GM21576 (cell line): Measurements from ENCODE around the gene DCUN1D2.

Experiments
- ATAC-seq: cut with Tn5 transposase; IDR thresholded peaks from one replicate; pipeline ENCODE4 v1.9.1; 2021; ENCODE audit warnings: mild to moderate bottlenecking, moderate library complexity; ENCODE audit not compliant: unreplicated experiment

The DCUN1D2 gene

DNA sequence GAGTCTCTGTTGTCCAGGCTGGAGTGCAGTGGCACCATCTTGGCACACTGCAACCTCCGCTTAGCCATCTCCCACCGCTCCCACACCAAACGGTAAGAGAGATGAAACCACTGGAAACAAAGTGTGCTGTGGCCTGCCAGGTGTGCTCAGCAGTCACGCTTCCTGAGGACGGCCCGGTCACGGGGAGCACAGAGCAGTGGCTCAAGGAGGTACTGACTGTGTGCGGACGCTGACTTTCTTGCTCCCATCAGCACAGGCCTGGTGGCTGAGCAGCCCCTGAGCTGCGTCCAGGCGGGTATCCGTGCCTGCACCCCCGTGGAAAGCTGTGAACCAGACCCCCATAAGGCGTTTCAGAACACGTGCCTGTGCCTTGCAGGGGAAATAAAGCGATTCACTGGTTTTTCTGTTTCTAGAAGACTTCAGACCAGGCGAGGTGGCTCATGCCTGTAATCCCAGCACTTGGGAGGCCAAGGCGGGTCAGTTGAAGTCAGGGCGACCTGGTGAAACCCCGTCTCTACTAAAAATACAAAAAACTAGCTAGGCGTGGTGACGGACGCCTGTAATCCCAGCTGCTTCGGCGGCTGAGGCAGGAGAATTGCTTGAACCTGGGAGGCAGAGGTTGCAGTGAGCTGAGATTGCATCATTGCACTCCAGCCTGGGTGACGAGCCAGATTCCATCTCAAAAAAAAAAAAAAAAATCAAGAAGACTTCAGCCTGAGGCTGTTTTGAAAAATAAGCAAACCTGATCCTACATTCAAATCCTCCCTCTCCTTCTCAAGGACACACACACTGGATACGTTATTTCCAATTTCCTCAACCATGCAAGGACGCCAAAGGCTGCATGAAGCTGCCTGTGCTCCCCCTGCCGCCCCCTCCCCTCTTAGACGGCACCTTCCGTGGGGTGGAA lies 62.7 kb downstream of the DCUN1D2 start:
- no peak for ATAC-seq

DNA sequence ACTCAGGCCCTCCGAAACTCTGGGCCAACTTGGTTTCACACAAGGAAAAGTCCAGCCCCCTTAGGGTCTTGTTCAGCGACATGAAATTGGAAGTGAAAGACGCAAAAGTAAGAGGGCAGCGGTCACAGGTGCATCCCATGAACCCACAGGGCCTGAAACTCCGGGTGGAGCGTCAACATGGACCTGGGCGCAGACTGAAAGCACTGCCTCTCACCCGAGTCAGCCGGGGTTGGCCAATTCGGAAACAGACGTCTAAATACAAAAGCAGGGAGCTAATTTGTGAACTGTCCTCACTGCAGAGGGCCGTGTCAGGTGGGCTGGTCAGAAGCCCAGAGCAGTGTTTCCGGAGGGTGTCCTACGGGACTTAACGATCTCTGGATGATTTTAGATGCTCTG lies 63.9 kb downstream of the DCUN1D2 start:
- no peak for ATAC-seq

DNA sequence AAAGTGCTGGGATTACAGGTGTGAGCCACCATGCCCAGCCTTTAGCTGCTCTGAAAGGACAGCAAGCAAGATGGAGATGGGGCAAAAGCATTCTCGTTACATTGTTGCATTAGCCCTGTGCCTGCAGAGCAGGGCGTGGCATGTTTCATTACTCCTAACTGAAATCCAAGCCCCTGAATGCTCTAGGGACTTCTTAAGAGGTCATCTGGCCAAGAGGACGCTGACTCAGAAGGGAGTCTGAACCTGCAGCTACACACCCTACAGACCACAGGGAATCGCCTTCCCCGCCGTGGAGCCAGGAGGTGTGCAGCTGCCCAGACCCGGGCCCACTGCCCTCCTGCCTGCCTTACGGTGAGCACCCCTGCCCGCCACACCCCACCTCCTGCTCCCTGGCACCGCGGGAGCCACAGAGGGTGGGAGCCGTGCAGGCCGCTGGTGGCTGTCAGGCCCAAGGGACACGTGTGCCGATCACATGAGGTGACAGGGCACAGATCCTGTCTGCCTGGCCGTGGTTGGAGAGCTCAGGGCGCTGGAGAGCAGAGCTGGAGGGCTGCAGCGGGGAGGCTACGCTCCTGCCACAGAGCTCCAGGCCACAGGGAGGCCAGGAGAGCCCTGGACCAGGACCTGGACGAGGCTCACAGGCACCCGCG lies 64.4 kb downstream of the DCUN1D2 start:
- no peak for ATAC-seq

DNA sequence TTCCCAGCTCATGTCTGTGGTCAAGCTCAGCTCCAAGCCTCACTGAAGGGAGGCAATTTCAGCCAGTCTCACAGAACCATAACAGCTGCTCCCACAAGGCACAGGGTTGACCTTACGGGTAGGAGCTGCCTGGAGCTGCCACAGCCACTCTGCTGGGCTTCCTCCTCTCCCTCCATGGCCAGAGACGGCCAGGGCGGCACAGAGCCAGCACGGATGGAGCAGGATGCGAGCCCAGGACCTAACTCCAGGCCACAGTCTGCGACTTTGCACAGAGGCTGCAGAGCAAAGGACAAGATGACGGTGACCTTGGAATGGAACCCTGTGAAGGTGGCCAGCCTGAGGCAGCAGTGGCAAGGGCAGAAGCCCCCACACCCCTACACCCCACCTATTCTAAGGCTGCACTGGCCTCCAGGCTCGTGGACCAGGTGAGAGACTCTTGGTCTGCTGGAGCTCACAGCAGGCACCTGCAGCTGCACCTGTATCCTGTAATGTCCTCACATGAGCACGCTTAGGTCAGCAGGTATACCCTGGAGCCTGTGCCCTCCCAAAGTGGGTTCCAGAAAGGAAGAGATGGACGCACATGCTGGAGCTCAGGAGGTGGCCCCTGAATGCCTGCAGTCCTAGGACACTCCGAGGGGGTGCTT lies 66.9 kb downstream of the DCUN1D2 start:
- ATAC-seq = no peak

DNA sequence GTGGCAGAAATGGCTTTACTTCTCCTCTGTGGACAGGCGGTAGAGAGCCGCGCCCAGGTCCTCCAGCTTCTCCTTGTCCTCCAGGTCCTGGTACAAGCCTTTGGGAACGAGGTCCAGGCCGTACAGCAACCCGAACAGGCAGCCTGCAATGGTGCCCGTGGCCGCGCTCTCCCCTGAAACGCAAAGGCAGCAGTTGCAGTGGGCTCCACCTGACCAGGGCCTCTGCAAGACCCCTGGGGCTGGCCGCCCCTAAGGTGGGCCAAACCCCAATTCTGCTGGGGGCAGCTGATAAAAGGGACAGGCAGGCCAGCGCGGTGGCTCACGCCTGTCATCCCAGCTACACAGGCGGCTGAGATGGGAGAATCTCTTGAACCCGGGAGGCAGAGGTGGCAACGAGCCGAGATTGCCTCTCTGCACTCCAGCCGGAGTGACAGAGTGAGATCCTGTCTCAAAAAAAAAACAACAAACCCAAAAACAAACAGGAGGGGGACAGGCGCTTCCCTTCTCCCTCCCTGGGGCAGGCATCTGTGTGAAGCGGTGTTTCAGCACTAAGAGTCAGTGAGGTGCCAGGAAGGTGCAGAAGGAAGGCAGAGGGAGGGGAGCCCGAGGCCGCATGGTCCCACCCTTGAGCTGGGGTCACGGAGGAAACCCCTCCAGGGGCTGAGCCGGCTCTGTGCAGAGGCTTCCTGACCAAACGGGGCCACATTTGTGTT lies 67.5 kb downstream of the DCUN1D2 start:
- no peak for ATAC-seq

DNA sequence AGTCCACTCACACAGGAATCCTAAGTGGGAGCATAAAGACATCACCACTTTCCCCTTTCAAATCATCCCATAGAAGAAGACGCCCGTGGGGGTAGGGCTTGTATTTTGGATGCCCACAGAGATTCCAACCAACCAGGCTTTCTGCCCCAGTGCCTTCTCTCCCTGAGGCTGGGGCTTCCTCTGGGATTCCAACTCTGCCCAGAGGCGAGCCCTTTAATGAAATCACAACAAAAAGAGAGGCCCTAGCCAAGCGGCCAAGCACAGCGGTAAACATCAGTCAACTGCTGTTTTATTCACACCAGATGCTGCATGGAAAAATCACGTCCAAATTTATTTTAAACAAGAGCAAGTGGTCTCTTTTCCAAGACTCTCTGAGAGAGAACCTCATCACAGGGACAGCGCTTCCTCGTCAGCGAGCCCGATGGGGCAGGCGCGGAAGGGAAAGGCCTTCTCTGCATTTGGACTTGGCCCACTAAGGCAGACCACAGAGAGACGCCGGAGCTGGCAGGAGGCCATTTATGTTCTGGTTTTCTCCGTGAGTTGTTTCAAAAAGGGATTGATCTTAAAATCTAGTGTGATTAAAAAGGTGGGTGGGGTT lies 68.7 kb downstream of the DCUN1D2 start:
- no peak for ATAC-seq

DNA sequence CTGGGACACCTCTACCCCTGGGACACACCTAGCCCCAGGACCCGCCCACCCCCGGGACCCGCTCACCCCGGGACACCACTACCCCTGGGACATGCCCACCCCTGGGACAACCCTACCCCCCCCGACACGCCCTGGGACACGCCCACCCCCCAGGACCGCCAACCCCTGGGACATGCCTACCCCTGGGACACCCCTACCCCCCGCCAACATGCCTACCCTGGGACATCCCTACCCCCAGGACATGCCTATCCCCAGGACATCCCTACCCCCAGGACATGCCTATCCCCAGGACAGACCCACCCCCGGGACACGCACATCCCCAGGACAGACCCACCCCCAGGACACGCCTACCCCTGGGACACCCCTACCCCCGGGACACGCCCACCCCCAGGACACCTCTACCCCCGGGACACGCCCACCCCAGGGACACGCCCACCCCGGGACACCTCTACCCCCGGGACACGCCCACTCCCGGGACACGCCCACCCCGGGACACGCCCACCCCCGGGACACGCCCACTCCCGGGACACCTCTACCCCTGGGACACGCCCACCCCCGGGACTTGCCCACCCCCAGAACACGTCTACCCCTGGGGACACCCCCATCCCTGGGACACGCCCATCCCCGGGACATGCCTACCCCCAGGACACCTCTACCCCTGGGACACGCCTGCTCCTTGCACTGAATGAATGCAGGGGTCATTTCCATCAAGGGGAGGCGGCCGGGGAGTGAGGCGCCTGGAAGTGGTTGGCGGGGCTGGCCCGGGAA lies 69.5 kb downstream of the DCUN1D2 start:
- no peak for ATAC-seq

DNA sequence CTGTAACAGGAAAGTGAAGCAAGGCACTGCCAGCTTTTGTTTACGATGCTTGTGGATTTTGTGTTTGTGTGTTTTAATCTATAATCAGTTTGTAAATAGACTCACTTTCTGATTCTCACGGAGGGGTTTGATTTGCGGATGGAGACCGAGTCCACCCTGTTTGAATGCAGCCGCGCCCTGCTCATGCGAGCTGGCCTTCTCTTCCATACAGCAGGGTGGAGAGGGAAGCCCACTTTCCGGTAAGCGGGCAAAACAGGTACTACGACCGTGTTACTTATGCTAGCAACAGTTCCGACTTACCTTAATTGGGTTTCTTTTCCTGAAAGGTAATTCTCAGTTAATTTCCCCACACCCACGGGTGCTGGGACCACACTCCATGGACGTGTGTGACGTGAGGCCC lies 70.3 kb downstream of the DCUN1D2 start:
- no peak for ATAC-seq

DNA sequence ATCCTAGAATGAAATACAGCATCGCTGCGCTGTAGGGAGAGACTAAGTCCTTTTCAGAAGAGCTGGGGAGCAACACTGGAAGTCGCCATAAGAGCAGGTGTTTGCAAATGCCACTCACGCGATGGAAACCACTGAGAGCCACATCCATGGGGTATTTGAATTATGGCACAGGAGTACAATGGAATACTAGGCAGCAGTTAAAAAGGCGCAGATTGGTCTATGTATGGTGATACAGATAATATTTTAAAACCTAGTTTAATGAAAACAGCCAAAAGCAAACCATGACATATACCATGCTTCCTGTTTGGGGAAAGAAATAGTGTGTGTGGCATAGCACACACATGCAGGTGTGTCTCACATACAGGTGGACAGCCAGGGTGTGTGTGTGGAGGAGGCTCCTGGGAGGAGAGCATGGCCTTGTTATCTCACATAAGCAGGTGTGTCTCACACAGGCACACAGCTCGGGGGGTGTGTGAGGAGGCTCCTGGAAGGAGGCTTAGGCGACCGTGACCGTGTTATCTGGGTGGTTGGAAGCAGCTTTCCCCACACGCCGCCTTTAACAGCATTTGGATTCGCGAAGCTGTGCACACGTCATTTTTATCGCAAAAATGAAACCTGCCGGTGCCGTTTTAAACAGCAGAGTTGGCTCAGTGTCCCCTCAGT lies 70.8 kb downstream of the DCUN1D2 start:
- ATAC-seq = no peak

DNA sequence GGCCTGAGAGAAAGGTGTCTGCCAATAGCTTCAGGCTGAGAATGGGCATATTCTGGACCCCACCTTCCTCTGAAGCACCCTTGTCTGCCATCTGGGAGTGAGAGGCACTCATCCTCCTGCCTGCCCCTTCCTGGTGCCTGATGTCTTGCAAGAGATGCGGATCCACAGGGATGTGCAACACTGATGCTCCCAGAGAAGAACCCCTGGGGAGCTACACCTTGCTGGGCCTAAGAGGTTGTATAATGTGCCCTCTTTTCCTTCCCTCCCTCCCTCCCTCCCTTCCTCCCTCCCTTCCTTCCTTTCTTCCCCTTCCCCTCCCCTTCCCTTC lies 71.8 kb downstream of the DCUN1D2 start:
- ATAC-seq = no peak

DNA sequence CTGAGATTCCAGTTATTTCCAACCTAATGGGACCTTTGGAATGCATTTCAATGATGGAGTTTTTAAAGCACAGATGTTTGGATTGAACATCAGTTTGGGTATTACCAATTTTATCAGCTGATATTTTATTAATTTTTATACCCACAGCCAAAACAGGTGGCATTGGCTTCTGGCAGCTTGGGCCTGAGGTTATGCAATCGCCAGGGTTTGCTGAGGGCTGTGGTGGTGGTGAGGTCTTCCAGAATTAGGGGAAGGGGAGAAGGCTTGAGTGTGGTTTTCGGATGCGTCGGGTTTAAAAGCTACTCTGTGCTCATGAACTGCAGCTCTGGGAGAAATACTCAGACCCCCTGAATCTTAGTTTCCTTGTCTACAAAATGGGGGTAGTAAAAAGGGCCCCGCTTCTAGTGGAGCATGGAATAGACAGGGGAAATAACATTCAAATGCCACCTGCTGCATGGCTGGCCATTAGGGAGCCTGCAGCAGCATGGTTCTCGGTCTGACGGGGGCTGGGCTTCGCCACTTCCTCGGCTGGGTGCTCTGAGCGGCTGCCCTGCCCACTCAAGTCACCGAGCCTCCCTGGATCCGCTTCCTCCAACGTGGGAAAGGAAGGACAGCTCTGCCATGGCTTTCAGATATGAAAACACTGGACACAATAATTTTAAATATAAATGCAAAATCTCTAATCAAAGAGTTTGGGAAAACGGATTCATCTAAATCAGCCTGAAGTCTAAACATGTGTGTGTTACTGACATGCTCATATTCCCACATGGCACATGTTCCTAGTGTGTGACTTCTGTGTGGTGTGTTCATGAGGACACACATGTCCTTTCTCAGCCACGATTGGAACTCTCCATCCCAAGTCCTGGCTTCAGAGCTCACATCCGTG lies 72.4 kb downstream of the DCUN1D2 start:
- ATAC-seq = no peak

DNA sequence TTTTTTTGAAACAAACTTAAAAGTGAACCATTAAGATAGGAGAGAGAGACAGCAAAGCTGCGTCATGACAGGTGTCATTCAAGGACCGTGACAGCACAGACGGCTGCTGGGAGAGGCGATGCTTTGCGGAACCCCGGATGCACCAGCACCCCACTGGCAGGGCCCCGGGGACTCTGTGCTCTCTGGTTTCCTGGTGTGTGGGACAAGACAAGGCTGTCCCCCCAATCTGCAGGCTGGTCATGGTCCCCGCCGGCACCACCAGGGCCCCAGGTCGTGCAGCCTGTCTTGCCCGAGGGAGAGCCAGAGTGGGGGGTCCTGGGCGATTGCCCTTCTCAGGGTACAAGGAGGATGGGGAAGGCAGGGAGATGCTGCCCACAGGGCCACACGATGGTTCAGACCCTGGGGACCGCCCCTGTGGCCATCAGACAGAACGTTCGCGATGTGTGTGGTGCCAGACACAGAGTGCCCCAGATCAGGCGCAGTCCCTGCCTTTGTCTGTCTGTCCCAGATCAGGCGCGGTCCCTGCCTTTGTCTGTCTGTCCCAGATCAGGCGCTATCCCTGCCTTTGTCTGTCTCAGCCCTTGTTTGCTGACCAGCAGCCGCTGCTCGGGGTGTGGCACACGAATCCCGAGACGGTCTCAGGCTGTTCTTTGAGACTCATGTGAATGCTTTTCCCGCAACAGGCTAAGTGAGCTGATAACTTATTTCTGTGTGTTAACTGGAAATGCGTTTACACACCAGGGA lies 73.3 kb downstream of the DCUN1D2 start:
- no peak for ATAC-seq

DNA sequence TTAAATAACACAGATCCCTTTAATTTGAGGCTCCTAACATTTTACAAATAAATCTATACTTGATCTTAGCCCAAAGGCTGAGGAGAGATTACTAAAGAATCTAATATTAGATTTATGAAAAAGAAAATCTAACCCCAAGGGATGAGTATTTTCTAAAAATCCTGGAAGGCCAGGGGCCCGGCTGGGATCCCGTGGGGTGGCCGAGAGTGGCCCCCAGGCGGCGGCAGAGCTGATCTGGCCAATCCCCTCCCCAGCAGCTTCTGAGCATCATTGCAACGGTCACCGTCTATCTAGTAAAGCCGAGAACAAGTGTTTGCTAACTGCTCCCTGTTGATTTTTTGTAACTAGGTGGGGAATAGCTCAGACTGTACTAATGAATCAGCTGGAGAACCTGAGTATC lies 74.7 kb downstream of the DCUN1D2 start:
- no peak for ATAC-seq

DNA sequence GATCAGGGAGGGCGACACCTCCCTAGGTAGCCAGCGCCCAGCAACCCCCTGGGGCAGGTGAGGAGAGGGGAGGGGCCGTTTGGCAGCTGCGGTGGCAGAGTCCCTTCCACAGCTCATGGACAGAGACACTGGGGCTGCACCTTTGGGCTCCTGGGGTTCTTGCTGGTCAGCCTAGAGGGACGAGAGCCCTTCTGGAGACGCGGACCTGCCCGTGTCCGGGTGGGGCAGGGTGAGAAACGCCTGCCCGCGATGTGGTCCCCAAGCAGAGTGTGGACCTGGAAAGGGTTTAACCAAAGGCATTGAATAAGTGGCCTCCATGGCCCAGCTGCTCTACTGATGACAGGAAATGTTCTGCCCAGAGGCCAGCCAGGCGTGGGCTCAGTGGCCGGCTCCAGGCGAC lies 75.5 kb downstream of the DCUN1D2 start:
- ATAC-seq = no peak

DNA sequence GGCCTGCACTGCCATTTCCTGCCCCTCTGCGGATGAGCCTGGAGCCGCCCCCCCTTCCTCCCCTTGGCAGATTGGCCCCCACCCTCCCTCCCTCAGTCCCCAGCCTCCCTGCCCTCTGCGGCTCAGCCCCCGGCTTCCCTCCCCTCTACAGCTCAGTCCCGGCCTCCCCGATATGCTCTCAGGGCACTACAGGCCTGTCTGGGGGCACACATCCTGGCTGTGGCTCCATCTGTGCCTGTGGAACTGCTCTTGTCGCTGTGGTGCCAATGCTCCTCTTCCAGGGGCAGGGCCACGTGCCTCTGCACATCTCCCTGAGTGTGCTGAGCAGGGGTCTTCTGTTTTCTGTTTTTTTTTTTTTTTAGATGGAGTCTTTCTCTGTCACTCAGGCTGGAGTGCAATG lies 76.2 kb downstream of the DCUN1D2 start:
- ATAC-seq = no peak

DNA sequence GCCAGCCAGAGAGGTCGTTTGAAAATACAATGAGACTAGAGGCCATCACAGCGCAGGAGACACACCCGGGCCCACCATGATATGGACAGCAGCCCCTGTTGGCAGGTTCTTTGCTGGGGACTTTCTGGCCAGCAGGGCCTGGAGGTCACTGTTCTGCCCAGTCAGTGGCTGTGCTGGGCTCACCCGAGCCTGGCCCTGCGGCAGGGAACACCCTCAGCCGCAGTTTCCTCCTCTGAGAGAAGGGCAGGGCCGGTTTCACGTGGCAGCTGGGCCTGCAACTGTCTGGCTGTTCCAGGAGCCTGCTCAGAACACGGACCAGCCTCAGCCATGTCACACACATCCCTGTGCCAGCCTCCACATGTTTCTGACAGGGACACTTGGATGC lies 76.6 kb downstream of the DCUN1D2 start:
- ATAC-seq = no peak

DNA sequence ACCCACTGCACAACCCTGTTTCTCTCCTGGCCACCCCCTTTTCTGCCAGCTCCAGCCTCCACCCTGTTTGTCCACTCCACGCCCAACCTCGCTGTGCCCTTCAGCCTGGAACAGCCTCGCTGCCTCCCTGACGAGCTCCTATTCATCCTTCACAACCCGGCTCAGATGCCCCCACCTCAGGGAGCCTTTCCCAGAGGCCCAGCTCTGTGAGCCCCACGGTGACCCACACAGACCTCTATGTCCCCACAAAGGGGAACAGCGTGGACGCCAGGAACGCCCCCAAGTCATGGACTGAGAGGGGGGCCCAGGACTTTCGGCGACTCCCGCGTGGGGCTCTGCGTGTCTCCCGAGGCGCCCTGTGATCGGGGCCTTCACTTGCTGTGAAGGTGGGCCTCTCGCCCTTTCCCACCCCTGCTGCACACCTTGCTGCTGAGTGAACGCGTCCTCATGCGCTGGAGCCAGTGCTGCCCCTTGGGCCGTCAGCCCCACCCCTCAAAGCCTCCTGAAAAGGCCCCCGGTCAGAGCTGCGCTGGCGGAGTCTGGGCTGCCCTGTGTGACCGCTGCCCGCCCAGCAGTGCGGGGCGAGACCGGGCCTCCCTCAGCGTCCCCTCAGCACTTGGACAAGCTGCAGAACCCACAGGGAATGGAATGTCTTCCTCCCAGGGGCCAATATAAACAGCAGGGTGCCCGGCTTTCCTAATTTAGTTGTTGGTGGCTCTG lies 77.2 kb downstream of the DCUN1D2 start:
- ATAC-seq = no peak

DNA sequence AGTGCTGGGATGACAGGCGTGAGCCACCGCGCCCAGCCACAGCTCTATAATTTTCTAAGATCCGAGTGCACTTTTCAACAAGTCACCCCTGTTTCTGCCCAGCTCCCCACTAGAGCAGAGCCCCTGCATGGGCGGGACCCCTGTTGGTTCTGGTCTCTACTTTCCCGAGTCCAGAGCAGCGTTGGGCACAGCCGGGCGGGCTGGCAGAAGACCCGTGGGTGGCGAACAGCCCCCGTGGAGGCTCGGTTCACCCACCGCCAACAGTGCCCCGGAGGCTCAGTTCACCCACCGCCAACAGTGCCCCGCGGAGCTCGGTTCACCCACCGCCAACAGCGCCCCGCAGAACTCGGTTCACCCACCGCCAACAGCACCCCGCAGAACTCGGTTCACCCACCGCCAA lies 78.1 kb downstream of the DCUN1D2 start:
- ATAC-seq = no peak
